Epithelial cell of esophagus (primary cell): Measurements from ENCODE around the gene KEL.

ENCODE experiments used
- DNase-seq: peaks from one replicate; pipeline ENCODE4 v3.0.0; 2010; ENCODE audit warnings: low read depth
- H3K4me3 ChIP-seq: 2 replicates; pipeline ENCODE4 v1.5.1; 2011; ENCODE audit warnings: mild to moderate bottlenecking, low read length, control low read depth
- CTCF ChIP-seq: IDR thresholded peaks from 2 replicates; pipeline ENCODE4 v1.5.1; 2011; ENCODE audit warnings: low read depth, mild to moderate bottlenecking, low read length, control low read depth, inconsistent platforms; ENCODE audit not compliant: insufficient read depth; ENCODE audit errors: missing control alignments

The KEL gene

GRCh38 chr7:142961973-142962926, at the start of gene KEL:
TSS of gene KEL (minus strand) at chr7:142962363. CDS start at chr7:142962206, 157 bp downstream.
- DNase-seq, result no peak
- no peak within 1 kb of the TSS for H3K4me3 ChIP-seq
- TF ChIP-seq CTCF, result no peak

GRCh38 chr7:143008007-143008901, 46.1 kb upstream of the KEL start:
- peak; percentile 97 for TF ChIP-seq CTCF
- DNase-seq, result peak; percentile 74
- H3K4me3 ChIP-seq, result no peak overlapping the region

GRCh38 chr7:143005632-143006260, 43.6 kb upstream of the KEL start:
- no peak for DNase-seq
- TF ChIP-seq CTCF, result no peak

GRCh38 chr7:143003393-143004051, 41.4 kb upstream of the KEL start:
- peak overlapping the region; percentile 6 for H3K4me3 ChIP-seq
- DNase-seq, result peak; percentile 59
- peak; percentile 75 for TF ChIP-seq CTCF

More at GRCh38 chr7:143005632-143006260, 43.6 kb upstream of the KEL start:
- H3K4me3 ChIP-seq, result no peak overlapping the region

- no peak overlapping the region for H3K4me3 ChIP-seq
- no peak for TF ChIP-seq CTCF
These were observed 40.7 kb upstream of the KEL start for GRCh38 chr7:143002898-143003297.

GRCh38 chr7:143002106-143002505, 39.9 kb upstream of the KEL start:
- TF ChIP-seq CTCF, result peak; percentile 32
- no peak overlapping the region for H3K4me3 ChIP-seq
- DNase-seq, result peak; percentile 4

More at GRCh38 chr7:143002898-143003297, 40.7 kb upstream of the KEL start:
- DNase-seq, result no peak
